NCI-H1694 treated with DMSO at 0.1 percent for 48 hours (cell line): ENCODE results near the gene MRAS.
"Not testable (repeated sequence)": the region's sequence is repeated elsewhere in the genome, so short reads cannot be mapped to it uniquely, and the experiment has no call there.

Source experiments
- DNase-seq: peaks from one replicate; lab custom pipeline; 2025; lab: John Stamatoyannopoulos, UW

Gene MRAS

DNA sequence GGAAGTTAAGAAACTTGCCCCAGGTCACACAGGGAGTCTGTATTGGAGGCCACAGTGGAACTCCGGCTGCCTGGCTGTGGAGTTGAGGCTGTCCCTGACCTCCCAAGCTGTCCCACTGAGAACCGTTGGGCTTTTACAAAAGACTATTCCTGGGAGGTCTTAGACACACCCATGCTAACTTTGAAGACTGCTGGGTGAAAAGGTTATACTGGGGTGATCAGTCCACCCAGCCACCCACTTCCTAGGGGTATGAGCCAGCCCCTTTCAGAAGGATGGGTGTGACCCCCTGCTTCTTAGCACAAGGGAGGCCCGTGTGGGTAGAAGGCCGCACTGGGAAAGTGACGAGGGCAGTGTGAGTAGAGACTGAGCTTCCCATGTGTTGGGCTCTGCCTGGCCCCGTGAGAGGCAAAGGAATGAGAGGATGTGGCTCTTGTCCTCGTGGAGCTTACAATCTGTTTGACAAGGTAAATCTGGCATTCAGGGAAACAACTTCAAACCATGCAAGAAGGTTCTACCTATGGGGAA, 19.0 kb downstream of the MRAS start:
- no peak for DNase-seq

DNA sequence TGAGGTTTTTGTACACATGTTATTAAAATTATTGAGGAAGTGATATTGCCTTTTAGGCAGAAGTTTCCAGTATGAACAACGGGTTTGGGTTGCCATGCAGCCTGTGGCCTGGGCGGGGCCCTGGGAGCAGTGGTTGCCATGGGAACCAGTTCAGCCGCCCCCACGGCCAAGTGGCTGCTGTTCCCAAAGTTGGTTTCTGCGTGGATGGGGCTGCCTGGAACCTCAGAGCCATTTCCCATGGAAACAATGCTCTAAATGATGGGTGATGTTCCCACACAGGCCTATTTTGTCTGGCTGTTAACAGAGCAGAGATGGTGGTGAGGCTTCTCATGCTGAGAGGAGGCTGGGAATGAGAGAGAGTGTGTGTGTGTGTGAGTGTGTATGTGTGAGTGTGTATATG, 19.5 kb downstream of the MRAS start:
- no peak for DNase-seq

DNA sequence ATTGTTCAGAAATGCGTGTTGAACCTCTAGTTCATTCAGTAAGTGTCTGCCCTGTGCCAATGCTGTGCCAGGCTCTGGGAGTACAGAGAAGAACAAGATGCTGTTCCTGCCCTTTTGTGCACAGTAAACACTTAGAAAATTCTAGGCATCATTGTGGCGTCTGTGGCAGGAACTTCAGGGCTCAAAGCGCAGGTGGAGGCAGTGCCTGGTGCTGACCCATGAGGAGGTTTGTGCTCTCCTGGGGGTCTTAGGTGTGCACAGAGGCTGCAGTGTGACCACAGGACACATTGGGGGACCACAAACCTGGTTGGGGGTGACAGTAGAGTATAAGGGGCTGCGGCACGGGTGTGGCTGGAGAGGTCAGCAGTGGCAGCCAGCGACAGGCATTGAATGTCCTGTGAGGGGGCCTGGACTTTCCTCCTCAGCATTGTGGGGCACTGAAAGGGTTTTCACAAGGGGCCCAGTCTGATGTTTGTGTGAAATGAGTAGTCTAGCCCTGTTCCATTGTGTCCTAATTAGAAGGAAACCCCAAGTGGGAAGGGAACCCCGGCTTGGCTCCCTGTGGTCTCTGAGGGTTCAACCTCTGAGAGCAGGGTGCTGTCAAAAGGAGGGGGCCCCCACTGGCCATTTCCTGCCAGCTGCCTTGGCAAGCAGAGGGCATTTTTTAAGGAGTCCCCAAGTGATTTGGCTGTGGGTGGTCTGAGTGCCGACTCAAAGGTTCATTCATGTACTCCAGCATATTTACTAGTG, 20.9 kb downstream of the MRAS start:
- no peak for DNase-seq

DNA sequence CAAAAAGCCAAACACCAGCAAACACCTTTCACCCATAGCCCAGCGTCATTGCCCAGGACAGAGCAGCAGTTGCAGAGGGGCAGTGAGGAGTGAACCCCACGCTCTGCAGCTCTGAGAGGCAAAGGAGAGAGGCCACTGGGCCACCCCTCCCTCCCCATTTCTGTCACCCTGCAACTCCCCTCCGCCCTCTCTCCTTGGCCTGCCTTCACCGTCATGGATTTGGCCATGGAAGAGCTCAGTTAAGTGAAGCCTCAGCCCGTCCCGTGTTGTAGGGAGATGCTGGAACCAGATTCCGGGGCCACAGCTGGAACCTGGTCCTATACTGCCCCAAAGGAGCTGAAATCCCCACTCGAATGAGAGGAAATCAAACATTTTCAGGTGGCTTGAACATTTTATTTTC, 21.9 kb downstream of the MRAS start:
- no peak for DNase-seq

DNA sequence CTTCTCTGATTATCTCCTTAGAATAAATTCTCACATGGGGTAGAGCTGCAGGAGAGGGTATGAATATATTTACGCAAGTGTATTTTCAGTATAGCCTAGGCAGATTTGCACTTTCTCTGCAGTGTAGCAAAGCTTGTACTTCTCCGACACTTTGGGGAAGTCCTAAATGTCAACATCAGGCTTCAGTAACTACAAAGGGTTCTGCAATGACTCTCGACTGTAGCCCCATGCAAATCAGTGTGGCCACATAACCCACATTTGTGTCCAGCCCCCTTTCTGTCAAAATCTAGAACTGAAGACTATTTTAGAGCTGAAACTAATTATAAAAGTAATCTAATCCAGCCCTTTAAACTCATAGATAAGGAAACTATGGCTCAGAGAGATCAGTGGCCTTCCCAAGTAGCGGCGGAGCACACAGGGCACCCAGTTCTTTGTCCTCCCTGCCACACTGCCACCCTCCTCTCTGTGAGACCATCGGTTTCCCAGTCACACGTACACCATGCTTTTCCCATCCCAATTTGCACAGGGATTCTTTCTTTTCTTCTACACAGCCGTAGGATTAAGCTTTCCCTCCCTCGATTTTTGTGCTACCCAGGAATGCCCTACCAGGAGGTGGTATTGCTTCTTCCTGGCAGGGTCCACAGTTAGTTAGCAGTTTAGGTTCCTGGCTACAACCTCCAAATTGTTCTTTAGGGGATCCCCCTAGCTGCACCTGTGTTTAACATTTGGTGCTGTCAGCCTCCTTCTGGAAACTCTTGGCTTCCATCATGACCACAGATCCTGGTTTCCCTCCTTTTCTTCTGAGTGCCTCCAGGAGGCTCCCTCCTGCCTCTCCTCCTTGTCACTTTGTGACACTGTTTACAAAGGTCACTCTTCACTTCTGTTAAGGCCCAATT, 22.9 kb downstream of the MRAS start:
- DNase-seq: no peak

DNA sequence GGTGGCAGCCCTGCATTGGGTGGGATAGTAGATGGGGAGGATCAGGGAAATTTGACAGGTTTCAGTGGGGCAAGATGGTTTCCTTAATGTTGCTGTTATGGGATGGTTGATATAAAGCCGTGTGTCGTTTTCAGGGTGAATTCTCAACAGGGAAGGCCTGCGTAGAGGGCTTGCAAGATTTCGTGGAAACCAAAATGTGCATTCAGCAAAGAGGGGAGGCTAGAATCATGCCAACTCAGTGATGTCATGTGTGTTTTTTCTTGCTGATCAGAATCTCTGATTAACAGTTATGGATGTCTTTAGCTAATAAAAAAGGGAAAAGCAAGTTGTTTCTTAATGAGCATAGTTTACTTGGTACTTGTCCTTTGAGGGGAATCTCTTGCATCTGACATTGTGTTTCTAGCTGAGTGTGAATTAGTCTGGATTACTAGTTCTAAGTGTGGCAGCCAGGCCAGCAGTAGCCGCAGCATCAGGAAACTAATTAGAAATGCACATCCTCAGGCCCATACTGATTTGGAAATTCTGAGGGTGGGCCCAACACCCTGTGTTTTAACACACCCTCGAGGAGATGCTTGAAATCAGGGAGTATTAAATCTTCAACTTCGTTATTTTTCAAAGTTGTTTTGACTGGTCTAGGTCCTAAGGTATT, 24.8 kb downstream of the MRAS start:
- no peak for DNase-seq

DNA sequence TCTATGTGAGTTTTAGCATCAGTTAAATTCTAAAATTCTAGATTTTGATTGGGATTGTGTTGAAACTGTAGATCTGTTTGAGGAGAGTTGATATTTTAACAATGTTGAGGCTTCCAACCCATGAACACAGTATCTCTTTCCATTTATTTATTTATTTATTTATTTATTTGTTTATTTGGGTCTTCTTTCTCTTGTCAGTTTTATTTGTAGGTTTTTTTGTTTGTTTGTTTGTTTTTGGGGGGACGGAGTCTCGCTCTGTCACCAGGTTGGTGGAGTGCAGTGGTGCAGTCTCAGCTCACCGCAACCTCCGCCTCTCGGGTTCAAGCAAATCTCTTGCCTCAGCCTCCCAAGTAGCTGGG, 25.3 kb downstream of the MRAS start:
- DNase-seq: no peak

DNA sequence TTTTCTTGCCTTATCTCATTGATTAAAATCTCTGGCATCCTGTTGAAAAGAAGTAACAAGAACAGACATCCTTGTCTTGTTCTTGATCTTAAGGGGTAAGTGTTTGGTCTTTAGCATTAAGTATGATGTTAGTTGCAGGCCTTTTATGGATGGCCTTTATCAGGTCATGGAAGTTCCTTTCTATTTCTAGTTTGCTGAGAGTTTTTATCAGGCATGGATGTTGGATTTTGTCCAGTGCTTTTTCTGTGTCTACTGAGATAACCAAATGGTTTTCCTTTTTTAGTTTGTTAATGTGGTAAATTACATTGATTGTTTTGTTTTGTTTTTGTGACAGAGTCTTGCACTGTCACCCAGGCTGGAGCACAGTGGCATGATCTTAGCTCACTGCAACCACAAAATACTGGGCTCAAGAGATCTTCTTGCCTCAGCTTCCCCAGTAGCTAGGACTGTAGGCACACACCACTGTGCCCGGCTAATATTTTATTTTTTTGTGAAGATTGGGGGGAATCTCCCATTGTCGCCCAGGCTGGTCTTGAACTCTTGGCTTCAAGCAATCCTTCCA, 26.3 kb downstream of the MRAS start:
- no peak for DNase-seq

DNA sequence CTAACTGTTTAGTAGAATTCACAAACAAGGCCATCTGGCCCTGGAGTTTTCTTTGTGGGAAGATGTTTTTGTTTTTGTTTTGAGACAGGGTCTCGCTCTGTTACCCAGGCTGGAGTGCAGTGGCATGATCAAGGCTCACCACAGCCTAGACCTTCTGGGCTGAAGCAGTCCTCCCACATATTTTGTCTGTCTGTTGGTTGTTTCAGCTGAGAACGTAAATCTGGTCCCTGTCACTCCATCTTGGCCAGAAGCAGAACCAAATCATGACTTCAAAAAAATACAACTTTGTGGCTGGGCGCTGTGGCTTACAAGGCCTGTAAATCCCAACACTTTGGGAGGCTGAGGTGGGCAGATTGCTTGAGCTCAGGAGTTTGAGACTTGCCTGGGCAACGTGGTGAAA, 27.1 kb downstream of the MRAS start:
- no peak for DNase-seq

DNA sequence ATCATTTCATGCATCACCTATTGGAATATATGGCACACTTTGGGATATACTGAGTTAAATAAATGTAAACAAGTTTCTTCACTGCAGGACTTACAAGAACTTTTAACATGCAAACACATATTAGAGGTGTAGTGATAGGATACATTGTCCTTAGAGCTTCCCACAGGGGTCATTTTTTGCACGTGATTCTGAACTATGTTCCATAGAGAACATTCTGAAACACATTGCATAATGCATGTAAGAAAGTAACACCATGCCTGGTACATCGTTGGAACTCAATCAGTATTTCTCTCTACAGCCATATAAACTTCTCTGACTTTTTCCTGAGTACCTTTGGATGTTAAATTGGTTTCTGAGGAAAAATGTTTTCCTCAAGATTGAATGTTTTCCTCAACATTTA, 28.3 kb downstream of the MRAS start:
- DNase-seq: no peak

DNA sequence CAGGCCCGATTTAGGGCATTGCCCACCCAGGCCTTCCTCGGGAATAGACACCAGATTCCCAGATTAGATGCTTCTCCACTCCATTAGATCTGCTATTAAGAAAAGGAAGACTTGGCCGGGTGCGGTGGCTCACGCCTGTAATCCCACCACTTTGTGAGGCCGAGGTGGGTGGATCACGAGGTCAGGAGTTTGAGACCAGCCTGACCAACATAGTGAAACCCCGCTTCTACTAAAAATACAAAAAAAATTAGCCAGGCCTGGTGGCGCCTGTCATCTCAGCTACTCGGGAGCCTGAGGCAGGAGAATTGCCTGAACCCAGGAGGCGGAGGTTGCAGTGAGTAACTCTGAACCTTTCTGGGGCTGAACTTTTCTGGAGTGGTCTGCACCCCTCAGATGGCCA, 28.8 kb downstream of the MRAS start:
- not testable (repeated sequence) for DNase-seq

DNA sequence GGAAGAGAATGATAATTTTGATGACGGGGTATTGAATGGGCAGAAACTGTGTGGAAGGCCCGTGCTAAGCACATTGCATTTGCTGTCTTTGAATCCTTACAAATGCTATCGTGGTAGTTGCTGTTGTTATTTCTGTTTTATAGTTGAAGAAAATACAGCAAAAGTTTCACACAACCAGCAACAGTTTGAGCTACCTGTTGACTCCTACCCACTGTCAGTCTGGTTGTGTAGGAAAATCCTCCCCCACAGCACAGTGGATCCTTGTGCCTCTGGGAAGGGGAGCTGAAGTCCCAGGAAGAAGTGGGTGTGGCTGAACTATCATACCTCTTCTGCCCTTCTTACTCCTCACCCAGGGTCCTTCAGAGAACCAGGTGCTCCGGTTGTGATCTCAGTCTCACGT, 29.4 kb downstream of the MRAS start:
- DNase-seq: no peak

DNA sequence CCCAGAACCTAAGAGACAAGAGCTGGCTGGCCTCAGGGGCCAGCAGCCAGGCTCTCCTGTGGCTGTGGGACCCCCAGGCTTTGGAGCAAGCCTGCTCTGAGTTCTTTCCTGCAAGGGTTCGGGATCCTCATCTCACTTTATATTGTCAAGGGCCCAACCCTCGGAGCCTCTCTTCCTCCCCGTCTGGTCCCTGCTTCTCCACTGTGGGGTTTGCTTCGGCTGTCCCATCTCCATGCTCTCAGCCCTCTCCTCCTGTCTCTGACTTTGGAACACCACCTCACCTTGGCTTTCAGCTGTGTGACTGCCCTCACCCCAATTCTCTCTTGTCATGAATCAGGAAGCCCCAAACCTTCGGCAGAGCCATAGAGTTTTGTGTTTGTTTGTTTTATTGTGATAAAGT, 30.0 kb downstream of the MRAS start:
- no peak for DNase-seq

DNA sequence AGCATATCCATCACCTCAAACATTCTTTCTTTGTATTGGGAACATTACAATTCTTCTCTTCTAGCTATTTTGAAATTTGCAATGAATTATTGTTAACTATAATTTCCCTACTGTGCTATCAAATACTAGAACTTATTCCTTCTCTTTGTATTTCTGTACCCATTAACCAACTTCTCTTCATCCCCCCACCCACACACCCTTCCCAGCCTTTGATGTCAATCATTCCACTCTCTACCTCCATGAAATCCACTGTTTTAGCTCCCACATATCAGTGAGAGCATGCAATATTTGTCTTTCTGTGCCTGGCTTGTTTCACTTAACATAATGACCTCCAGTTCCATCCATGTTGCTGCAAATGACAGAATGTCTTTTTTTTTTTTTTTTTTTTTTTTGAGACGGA, 30.6 kb downstream of the MRAS start:
- no peak for DNase-seq

DNA sequence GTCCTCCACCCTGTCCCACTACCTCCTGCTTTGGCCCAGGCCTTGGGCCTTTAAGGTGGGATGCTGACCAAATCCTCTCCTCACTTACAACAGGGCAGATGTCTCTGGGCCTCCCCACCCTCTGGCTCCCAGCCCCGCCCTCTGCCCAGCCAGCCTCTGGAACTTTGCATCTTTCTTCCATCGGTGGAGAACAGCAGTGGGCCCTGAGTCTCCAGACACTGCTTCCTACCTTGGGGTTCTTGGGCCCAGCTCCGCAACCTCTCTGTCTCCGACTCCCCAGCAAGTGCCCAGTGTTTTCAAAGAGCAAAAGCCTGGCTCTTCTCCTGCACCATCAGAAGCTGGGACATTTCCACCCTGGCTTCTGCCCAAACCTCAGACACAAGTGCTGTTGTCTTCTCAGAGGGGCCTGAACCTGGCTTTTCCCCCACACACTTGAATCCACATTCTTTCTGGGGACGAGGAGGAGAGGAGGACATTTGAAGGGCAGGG, 33.1 kb downstream of the MRAS start:
- no peak for DNase-seq

DNA sequence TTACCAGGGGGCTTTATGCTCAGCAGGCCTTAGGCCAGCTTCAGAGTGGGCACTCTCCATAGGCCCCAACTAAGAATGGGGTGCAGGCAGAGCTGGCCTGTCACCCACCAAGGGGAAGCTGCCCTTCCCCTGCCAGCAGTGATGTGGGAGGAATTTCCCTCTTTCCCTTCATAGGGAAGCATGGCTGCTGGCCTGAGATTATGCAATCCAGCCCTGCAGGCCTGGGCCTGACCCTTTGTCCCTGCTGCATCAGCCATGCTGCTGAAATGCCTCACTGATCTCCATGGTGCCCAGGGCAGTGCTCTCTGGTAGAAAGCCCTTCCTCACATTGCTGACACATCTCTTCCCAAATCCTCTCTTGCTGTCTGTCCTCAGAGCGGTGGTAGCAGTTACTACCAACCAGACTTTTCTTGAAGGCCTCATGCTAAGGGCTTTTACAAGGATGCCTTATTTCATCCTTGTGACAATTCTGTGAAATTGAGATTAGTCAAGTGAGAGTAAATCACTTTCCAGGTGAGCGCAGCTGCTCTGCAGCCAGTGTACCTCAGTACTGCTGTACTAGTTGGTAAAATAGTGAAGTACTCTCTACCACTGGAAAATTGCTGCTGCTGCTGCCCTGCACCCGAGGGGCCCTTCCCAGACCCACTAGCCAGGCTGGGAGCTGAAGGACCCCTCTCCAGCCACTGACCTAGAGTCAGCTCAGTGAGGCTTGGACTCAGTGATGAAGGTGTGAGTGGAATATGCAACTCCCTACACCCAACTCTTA, 33.8 kb downstream of the MRAS start:
- DNase-seq: no peak

DNA sequence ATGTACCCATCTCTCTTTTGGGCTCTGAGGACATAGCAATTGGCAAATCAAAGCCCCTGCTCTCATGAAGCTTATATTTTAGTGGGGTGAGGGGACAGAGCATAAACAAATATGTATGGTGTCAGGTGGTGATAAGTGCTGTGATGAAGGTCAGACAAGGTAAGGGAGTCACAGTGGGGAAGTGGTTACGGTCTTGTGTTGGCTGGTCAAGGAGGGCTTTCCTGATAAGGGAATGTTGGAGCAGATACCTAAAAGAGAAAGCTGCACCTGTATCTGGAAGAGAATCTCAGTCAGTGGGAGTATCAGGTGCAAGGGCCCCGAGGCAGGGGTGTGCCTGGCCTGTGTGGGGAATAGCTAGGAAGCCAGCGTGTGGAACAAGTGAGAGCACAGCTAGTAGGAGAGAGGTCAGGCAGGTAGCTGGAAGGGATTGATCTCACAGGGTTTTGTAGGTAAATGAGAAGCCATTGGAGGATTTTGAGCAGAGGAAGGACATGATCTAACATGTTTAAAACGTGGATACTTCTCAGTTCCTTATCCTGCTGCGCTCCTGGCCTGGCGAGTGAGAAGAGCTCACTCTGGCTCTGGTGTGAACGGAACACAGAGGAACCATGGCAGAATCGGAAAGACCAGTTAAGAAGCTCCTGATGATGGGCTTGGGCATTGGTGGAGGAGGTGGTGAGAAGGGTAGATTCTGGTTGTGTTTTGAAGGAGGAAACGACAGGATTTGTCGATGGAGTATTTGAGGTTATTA, 35.5 kb downstream of the MRAS start:
- DNase-seq: no peak

DNA sequence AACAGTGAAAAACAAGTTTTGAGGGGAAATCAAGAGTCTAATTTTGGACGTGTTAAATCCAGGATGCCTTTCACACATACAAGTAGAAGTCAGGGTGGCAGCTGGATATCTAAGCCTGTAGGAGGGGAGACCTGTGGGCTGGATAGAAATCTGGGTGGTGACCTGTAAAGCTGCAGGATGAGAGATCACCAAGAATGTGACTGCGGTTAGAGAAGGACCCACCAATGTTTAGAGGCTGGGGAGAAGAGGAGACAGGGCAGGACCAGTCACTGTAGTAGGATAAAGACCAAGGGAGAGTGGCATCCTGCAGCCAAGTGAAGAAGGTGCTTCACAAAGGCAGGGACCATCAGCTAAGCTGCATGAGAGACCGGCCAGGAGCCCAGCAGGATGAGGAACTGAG, 36.2 kb downstream of the MRAS start:
- DNase-seq: no peak

DNA sequence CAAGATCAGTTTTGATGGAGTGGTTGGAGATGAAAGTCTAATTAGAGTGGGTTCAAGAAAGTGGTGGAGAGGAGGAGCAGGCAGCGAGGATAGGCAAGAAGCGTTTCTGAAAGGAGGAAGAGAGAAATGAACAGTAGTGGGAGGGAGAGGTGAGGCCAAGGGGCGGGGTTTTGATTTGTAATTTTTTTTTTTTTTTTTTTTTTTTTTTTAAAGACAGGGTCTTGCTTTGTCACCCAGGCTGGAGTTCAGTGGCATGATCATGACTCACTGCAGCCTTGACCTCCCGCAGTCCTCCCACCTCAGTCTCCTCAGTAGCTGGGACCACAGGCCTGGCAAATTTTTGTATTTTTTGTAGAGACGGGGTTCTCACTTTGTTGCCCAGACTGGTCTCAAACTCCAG, 36.6 kb downstream of the MRAS start:
- DNase-seq: no peak

DNA sequence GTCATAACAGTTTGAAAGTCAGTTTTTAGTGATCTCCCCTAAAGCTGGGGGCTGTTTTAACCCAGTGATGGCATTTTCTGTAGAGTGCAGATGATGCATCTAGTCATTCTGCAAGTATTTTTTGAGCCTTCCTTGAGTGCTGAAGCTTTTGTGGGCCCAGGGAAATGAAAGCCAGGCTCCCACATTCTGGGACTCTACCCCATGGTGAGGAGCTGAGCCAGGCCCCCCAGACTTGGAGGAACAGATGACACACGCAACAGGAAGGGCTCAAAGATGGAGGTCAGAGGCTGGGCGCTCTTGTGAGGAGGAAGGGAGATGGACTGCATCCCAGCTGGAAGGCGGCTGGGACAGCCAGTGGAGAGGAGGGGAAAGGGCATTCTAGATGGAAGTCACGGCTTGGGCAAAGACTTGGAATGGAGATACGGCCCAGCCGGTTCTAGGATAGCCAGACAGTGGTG, 40.8 kb downstream of the MRAS start:
- no peak for DNase-seq
